ENCODE results near the gene TUBB8.
"Not testable (repeated sequence)": the region's sequence is repeated elsewhere in the genome, so short reads cannot be mapped to it uniquely, and the experiment has no call there.

Gene TUBB8

GRCh38 chr10:48996-49395 is at the start of gene TUBB8:
TUBB8 (minus strand) TSS chr10:49296; CDS start chr10:49238, 58 bp downstream.
- FAIRE-seq: no peak

GRCh38 chr10:96466-96865 is 47.4 kb upstream of the TUBB8 start:
- FAIRE-seq: no peak

- no peak for FAIRE-seq
These were observed 46.4 kb upstream of the TUBB8 start for GRCh38 chr10:95356-96115.

GRCh38 chr10:94613-95012 is 45.5 kb upstream of the TUBB8 start:
- FAIRE-seq: no peak

- no peak for FAIRE-seq
These were observed 43.8 kb upstream of the TUBB8 start for GRCh38 chr10:92846-93245.

- no peak for FAIRE-seq
These were observed 43.1 kb upstream of the TUBB8 start for GRCh38 chr10:92153-92552.

GRCh38 chr10:91313-91712 is 42.2 kb upstream of the TUBB8 start:
- no peak for FAIRE-seq

GRCh38 chr10:90161-90560 is 41.1 kb upstream of the TUBB8 start:
- FAIRE-seq: no peak

GRCh38 chr10:89248-89647 is 40.2 kb upstream of the TUBB8 start:
- no peak for FAIRE-seq

- FAIRE-seq: no peak
These were observed 39.2 kb upstream of the TUBB8 start for GRCh38 chr10:88253-88652.

- no peak for FAIRE-seq
These were observed 38.3 kb upstream of the TUBB8 start for GRCh38 chr10:87177-88080.

GRCh38 chr10:86031-86430 is 36.9 kb upstream of the TUBB8 start:
- FAIRE-seq: no peak

GRCh38 chr10:85044-85443 is 35.9 kb upstream of the TUBB8 start:
- no peak for FAIRE-seq

GRCh38 chr10:83930-84530 is 34.9 kb upstream of the TUBB8 start:
- FAIRE-seq: no peak

- FAIRE-seq: no peak
These were observed 31.5 kb upstream of the TUBB8 start for GRCh38 chr10:80477-81105.

- no peak for FAIRE-seq
These were observed 30.6 kb upstream of the TUBB8 start for GRCh38 chr10:79532-80215.

GRCh38 chr10:78556-78955 is 29.5 kb upstream of the TUBB8 start:
- no peak for FAIRE-seq

- FAIRE-seq: not testable (repeated sequence)
These were observed 25.1 kb upstream of the TUBB8 start for GRCh38 chr10:74266-74621.

- FAIRE-seq: not testable (repeated sequence)
These were observed 24.6 kb upstream of the TUBB8 start for GRCh38 chr10:73543-74265.

GRCh38 chr10:68156-68555 is 19.1 kb upstream of the TUBB8 start:
- FAIRE-seq: not testable (repeated sequence)

- not testable (repeated sequence) for FAIRE-seq
These were observed 830 bp upstream of the TUBB8 start for GRCh38 chr10:49926-50325.

- not testable (repeated sequence) for FAIRE-seq
These were observed 1.2 kb downstream of the TUBB8 start for GRCh38 chr10:47864-48263.
